Karpas-422 (cell line): Measurements from ENCODE around the gene NCKAP5. TPM values are rescaled to one million over a fixed set of nuclear protein-coding genes. Genes with fewer than 3 reads are reported as not detected.

ENCODE experiments used
- DNase-seq: peaks from one replicate; pipeline ENCODE4 v3.0.0-alpha.2; 2015
- H2AFZ ChIP-seq: fragments of 200-600 bp; sonication (generic); 2 replicates; pipeline ENCODE4 v1.6.1; 2014; ENCODE audit warnings: antibody characterized with exemption, low read length, mixed read lengths
- H3K27ac ChIP-seq: fragments of 200-600 bp; sonication (generic); 2 replicates; pipeline ENCODE4 v1.5.1; 2014; ENCODE audit warnings: mild to moderate bottlenecking, low read length, moderate library complexity
- H3K27me3 ChIP-seq: fragments of 200-600 bp; sonication (generic); 2 replicates; pipeline ENCODE4 v1.6.1; 2014; ENCODE audit warnings: low read length, mixed read lengths
- H3K36me3 ChIP-seq: fragments of 200-600 bp; sonication (generic); 2 replicates; pipeline ENCODE4 v1.6.1; 2014; ENCODE audit warnings: low read length, mixed read lengths; ENCODE audit not compliant: insufficient read depth
- H3K4me1 ChIP-seq: fragments of 200-600 bp; sonication (generic); 2 replicates; pipeline ENCODE4 v1.6.1; 2014; ENCODE audit warnings: mild to moderate bottlenecking, low read length, mixed read lengths
- H3K4me2 ChIP-seq: fragments of 200-600 bp; sonication (generic); 2 replicates; pipeline ENCODE4 v1.6.1; 2014; ENCODE audit warnings: low read length, low read depth, mild to moderate bottlenecking; ENCODE audit not compliant: poor library complexity, severe bottlenecking
- H3K4me3 ChIP-seq: fragments of 200-600 bp; sonication (generic); 2 replicates; pipeline ENCODE4 v1.5.1; 2014; ENCODE audit warnings: mild to moderate bottlenecking, antibody characterized with exemption, low read length, mixed read lengths
- H3K79me2 ChIP-seq: fragments of 200-600 bp; sonication (generic); 2 replicates; pipeline ENCODE4 v1.6.1; 2014; ENCODE audit warnings: mild to moderate bottlenecking, low read length, mixed read lengths
- H3K9ac ChIP-seq: fragments of 200-600 bp; sonication (generic); 2 replicates; pipeline ENCODE4 v1.6.0; 2014; ENCODE audit warnings: low read length
- H3K9me2 ChIP-seq: fragments of 200-600 bp; sonication (generic), shearing (Covaris generic); replicated peaks from 2 replicates; pipeline ENCODE4 v1.6.0; 2014; ENCODE audit warnings: mild to moderate bottlenecking, low read length, moderate library complexity; ENCODE audit not compliant: insufficient read depth
- H3K9me3 ChIP-seq: fragments of 300-700, 200-600 bp; sonication (generic); 2 replicates; pipeline ENCODE4 v1.6.1; 2014; ENCODE audit warnings: low read length, mixed read lengths
- H4K20me1 ChIP-seq: fragments of 200-600 bp; sonication (generic); 2 replicates; pipeline ENCODE4 v1.6.1; 2014; ENCODE audit warnings: mild to moderate bottlenecking, antibody characterized with exemption, low read length, low read depth; ENCODE audit not compliant: insufficient read depth
- total RNA-seq: library from RNA; depleted of rRNA; stranded (reverse); fragments of >200 nt; shearing (Covaris generic); gene quantifications from 2 replicates; pipeline ENCODE4 v1.2.3, GENCODE V29; 2014; ENCODE audit warnings: low replicate concordance

Gene NCKAP5
- total RNA-seq, 1 experiment from 2014 or later, result not detected

- H3K4me2 ChIP-seq, result no peak overlapping the region
- H3K36me3 ChIP-seq, result no peaks in the 10 kb centered on the region
- no peak overlapping the region for H3K27ac ChIP-seq
- no peaks in the 10 kb centered on the region for H3K9me3 ChIP-seq
- no peaks in the 10 kb centered on the region for H3K9me2 ChIP-seq
- H3K79me2 ChIP-seq, result no peaks in the 10 kb centered on the region
- H3K4me3 ChIP-seq, result no peak overlapping the region
- no peaks in the 10 kb centered on the region for H3K27me3 ChIP-seq
- no peaks in the 10 kb centered on the region for H4K20me1 ChIP-seq
- H2AFZ ChIP-seq, result no peak overlapping the region
- no peak for DNase-seq
- H3K4me1 ChIP-seq, result no peaks in the 10 kb centered on the region
- H3K9ac ChIP-seq, result no peak overlapping the region
Observed at GRCh38 chr2:133273031-133273430, 295.2 kb downstream of the NCKAP5 start.

- Histone ChIP-seq H4K20me1 (no peaks in the 10 kb centered on the region), H3K4me3 (no peak overlapping the region), H3K27me3 (no peaks in the 10 kb centered on the region), H3K79me2 (no peaks in the 10 kb centered on the region), H3K9me3 (no peaks in the 10 kb centered on the region), H2AFZ (no peak overlapping the region), H3K36me3 (no peaks in the 10 kb centered on the region), H3K9me2 (no peaks in the 10 kb centered on the region), H3K9ac (no peak overlapping the region), H3K4me1 (no peaks in the 10 kb centered on the region), H3K27ac (no peak overlapping the region), H3K4me2 (no peak overlapping the region)
- no peak for DNase-seq
Observed at GRCh38 chr2:133271105-133271504, 297.2 kb downstream of the NCKAP5 start.

DNA sequence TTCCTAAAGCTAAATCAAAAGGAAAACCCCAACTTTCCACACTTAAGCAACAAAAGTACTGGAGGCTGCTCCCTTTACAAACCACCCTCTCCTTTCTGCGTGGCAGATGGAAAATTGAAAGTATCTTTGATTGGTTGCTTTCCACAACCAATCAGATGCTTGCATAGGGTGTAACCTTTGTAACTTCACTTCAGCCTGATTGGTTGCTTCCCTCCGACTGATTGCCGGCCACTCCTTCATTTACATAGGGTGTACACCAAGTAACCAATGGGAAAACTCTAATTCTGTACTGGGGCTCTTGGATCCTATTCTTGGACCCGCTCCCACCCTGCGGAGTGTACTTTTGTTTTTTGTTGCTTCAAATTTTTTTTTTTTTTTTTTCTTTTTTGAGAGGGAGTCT lies 297.7 kb downstream of the NCKAP5 start:
- Histone ChIP-seq H3K9me2 (no peaks in the 10 kb centered on the region), H3K4me2 (no peak overlapping the region), H3K36me3 (no peaks in the 10 kb centered on the region), H3K27ac (no peak overlapping the region), H3K27me3 (no peaks in the 10 kb centered on the region), H3K9ac (no peak overlapping the region), H3K79me2 (no peaks in the 10 kb centered on the region), H4K20me1 (no peaks in the 10 kb centered on the region), H2AFZ (no peak overlapping the region), H3K9me3 (no peaks in the 10 kb centered on the region), H3K4me3 (no peak overlapping the region), H3K4me1 (no peaks in the 10 kb centered on the region)
- peak; percentile 42 for DNase-seq

- H3K4me3 ChIP-seq, result no peak overlapping the region
- H3K79me2 ChIP-seq, result no peaks in the 10 kb centered on the region
- no peak overlapping the region for H3K9ac ChIP-seq
- no peaks in the 10 kb centered on the region for H3K9me2 ChIP-seq
- H3K4me2 ChIP-seq, result no peak overlapping the region
- no peaks in the 10 kb centered on the region for H3K9me3 ChIP-seq
- H3K27me3 ChIP-seq, result no peaks in the 10 kb centered on the region
- DNase-seq, result no peak
- H3K36me3 ChIP-seq, result no peaks in the 10 kb centered on the region
- no peaks in the 10 kb centered on the region for H3K4me1 ChIP-seq
- H2AFZ ChIP-seq, result no peak overlapping the region
- H4K20me1 ChIP-seq, result no peaks in the 10 kb centered on the region
- no peak overlapping the region for H3K27ac ChIP-seq
Observed at GRCh38 chr2:133266926-133267590, 301.2 kb downstream of the NCKAP5 start.

DNA sequence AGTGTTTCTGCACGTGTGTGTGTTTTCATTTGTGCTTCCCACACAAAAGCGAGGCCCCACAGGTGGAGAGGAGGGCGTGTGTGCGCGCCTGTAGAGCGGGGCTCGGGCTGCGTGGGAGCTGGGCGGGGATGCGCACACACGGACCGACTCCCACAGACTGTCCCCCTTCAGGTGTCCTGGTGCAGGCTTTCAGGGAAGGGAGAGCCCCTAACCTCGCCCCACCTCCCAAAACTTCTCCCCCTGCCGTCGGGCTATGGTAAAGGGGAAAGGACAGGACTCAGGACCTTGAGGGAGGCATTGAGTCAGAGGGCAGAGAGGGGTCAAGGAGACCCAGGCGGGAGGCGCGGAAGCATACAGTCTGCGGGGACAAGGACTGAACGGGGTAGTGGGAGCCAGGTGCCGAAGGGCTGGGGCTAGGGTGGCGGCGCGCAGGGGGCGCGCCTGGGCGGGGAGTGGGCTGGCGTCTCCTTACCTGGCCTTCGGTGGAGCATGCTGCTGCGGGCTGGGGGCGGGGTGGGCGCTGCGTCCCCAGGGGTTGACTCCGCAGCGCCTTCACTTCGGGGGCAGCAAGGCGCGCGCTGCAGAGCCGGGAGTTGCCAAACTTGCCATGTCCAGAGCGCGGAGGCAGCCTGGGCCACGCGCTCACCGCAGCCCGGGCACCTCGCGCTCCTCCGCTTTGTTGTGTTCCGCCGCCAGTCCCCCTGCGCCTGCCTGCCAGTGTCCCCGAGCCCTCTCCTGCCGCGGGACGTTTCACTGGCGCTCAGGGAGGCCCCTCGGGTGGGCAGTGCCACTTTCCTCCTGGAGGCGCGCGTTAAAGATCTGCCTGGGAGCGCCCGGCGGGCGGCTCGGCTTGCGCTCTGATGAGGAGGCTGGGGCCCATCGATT lies 302.0 kb downstream of the NCKAP5 start:
- H3K36me3 ChIP-seq, result no peaks in the 10 kb centered on the region
- H3K27me3 ChIP-seq, result no peaks in the 10 kb centered on the region
- no peak overlapping the region for H3K4me2 ChIP-seq
- H3K4me3 ChIP-seq, result no peak overlapping the region
- H3K4me1 ChIP-seq, result no peaks in the 10 kb centered on the region
- no peak overlapping the region for H3K9ac ChIP-seq
- H4K20me1 ChIP-seq, result no peaks in the 10 kb centered on the region
- H3K9me3 ChIP-seq, result no peaks in the 10 kb centered on the region
- no peak overlapping the region for H2AFZ ChIP-seq
- DNase-seq, result no peak
- H3K79me2 ChIP-seq, result no peaks in the 10 kb centered on the region
- H3K27ac ChIP-seq, result no peak overlapping the region
- H3K9me2 ChIP-seq, result no peaks in the 10 kb centered on the region

GRCh38 chr2:133265432-133265949 lies 302.8 kb downstream of the NCKAP5 start:
- no peak overlapping the region for H2AFZ ChIP-seq
- H3K27me3 ChIP-seq, result no peaks in the 10 kb centered on the region
- no peaks in the 10 kb centered on the region for H4K20me1 ChIP-seq
- DNase-seq, result no peak
- no peaks in the 10 kb centered on the region for H3K9me2 ChIP-seq
- H3K9me3 ChIP-seq, result no peaks in the 10 kb centered on the region
- no peak overlapping the region for H3K4me2 ChIP-seq
- no peaks in the 10 kb centered on the region for H3K36me3 ChIP-seq
- H3K4me1 ChIP-seq, result no peaks in the 10 kb centered on the region
- H3K27ac ChIP-seq, result no peak overlapping the region
- H3K79me2 ChIP-seq, result no peaks in the 10 kb centered on the region
- H3K4me3 ChIP-seq, result no peak overlapping the region
- H3K9ac ChIP-seq, result no peak overlapping the region

- Histone ChIP-seq H3K4me2 (no peak overlapping the region), H3K9me2 (no peaks in the 10 kb centered on the region), H3K36me3 (no peaks in the 10 kb centered on the region), H3K9me3 (no peaks in the 10 kb centered on the region), H4K20me1 (no peaks in the 10 kb centered on the region), H3K4me1 (no peaks in the 10 kb centered on the region), H3K9ac (no peak overlapping the region), H3K79me2 (no peaks in the 10 kb centered on the region), H2AFZ (no peak overlapping the region), H3K27ac (no peak overlapping the region), H3K27me3 (no peaks in the 10 kb centered on the region), H3K4me3 (no peak overlapping the region)
- no peak for DNase-seq
Observed at GRCh38 chr2:133264989-133265401, 303.3 kb downstream of the NCKAP5 start.

DNA sequence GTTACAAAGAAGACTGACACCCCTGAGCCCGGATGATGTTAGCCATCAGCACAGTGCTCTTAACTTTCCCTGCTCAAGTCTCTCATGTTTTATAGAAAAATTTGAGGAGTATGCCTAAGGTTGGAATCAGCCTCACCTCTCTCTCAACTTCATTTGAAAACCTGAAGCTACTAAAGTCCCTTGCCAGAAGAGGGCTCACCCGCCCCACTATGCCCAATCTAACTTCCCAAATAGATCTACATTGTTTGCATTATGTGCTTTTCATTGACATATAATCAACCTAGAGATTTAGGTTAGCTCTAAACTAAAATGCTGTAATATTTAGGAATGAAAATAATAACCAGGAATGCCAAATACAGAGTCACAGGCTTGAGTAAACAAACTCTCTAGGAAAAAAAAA lies 305.4 kb downstream of the NCKAP5 start:
- no peak for DNase-seq
- H3K9me2 ChIP-seq, result no peaks in the 10 kb centered on the region
- no peak overlapping the region for H3K4me3 ChIP-seq
- no peaks in the 10 kb centered on the region for H3K27me3 ChIP-seq
- no peak overlapping the region for H3K4me2 ChIP-seq
- no peaks in the 10 kb centered on the region for H3K79me2 ChIP-seq
- H3K27ac ChIP-seq, result no peak overlapping the region
- no peak overlapping the region for H2AFZ ChIP-seq
- H3K36me3 ChIP-seq, result no peaks in the 10 kb centered on the region
- H3K4me1 ChIP-seq, result no peaks in the 10 kb centered on the region
- no peak overlapping the region for H3K9ac ChIP-seq
- no peaks in the 10 kb centered on the region for H4K20me1 ChIP-seq
- H3K9me3 ChIP-seq, result no peaks in the 10 kb centered on the region
